ENCODE results near the gene CCDC50. TPM values are rescaled to one million over a fixed set of nuclear protein-coding genes. Genes with fewer than 3 reads are reported as not detected.

CCDC50 gene
- total RNA-seq, 1 experiment from 2014 or later: 47.8 TPM

DNA sequence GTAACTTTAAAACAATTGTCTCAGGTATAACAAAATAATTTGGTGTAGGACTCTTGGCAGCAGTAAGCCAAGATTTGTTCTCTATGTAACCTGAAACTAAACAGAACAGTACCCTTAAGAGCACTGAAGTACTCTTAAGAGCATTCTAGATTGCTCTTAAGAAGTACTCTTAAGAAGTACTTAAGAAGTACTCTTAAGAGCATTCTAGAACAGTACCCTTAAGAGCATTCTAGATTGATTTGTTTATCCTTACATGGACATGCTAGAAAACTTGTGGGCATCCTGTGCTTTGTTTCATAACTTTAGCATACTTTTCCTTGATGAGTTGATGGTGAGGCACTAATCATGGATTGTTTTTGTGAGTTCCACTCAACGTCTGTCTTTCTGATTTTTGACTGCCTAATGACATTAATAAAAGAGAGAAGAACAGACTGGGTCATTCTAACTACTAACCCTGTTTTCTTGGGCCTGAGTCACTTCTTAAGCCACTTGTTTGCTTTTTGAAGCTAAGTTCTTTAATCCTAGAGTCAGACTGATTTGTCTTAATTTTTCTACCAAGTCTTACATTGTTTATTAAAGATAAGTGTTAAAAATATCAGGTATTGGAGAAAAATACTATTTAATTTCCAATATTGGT, 58.4 kb downstream of the CCDC50 start:
- no peaks in the 10 kb centered on the region for H3K9me2 ChIP-seq (ENCODE audit: insufficient read depth)
- no peak overlapping the region for H3K4me2 ChIP-seq (ENCODE audit: low read length)
- BruUV-seq (replicated peaks): no TSS peak
- ATAC-seq (no peak), DNase-seq (ENCODE audit: low read depth, low spot score) (no peak)
- intact Hi-C loops (cut with micrococcal nuclease): loop anchor here (5.0 kb wide), 2 partner anchors 145 to 250 kb away; no protein-coding TSS in a partner anchor
- H3K4me1 ChIP-seq (ENCODE audit: control insufficient read depth in 1 of 2, insufficient read depth in 2 of 2, low read length in 2 of 2): no peaks in the 10 kb centered on the region
- H2AFZ ChIP-seq (ENCODE audit: low read depth, low read length, poor library complexity, severe bottlenecking): no peak overlapping the region
- H3K27me3 ChIP-seq (ENCODE audit: insufficient read depth, low read length): no peaks in the 10 kb centered on the region
- CTCF ChIA-PET: no interaction called here
- H3K36me3 ChIP-seq (ENCODE audit: control insufficient read depth in 1 of 2, insufficient read depth in 2 of 2, low read length in 2 of 2): peaks cover 7 to 14% of the 10 kb centered on the region in 2 experiments
- H3K9ac ChIP-seq (ENCODE audit: low read length): no peak overlapping the region
- H4K20me1 ChIP-seq (ENCODE audit: insufficient read depth): no peaks in the 10 kb centered on the region
- H3K9me3 ChIP-seq (ENCODE audit: control insufficient read depth in 1 of 2, insufficient read depth in 1 of 2, low read depth in 1 of 2, low read length in 2 of 2): no peaks in the 10 kb centered on the region
- no peak overlapping the region for H3K27ac ChIP-seq (ENCODE audit: low read depth, low read length)
- RAD21 ChIA-PET (ENCODE audit: low non-redundant PET in 1 of 2, low total read pairs in 2 of 2, uncharacterized antibody in 2 of 2, unreplicated experiment in 2 of 2): no interaction called here
- POLR2A ChIA-PET: no interaction called here
- H3K4me3 ChIP-seq (replicated peaks in 1 of 2; ENCODE audit: low read depth in 1 of 2, low read length in 2 of 2): no peak overlapping the region
- TF ChIP-seq EZH2 (IDR thresholded peaks at IDR 0.05): no peak
- no peak for TF ChIP-seq SIN3A (IDR thresholded peaks at IDR 0.05; ENCODE audit: low read depth)
- TF ChIP-seq, protein P1, sequence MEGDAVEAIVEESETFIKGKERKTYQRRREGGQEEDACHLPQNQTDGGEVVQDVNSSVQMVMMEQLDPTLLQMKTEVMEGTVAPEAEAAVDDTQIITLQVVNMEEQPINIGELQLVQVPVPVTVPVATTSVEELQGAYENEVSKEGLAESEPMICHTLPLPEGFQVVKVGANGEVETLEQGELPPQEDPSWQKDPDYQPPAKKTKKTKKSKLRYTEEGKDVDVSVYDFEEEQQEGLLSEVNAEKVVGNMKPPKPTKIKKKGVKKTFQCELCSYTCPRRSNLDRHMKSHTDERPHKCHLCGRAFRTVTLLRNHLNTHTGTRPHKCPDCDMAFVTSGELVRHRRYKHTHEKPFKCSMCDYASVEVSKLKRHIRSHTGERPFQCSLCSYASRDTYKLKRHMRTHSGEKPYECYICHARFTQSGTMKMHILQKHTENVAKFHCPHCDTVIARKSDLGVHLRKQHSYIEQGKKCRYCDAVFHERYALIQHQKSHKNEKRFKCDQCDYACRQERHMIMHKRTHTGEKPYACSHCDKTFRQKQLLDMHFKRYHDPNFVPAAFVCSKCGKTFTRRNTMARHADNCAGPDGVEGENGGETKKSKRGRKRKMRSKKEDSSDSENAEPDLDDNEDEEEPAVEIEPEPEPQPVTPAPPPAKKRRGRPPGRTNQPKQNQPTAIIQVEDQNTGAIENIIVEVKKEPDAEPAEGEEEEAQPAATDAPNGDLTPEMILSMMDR (IDR thresholded peaks at IDR 0.05 in 2 of 3, conservative IDR thresholded peaks at IDR 0.05 in 1 of 3; ENCODE audit: borderline replicate concordance in 1 of 3, insufficient read depth in 1 of 3, low read depth in 2 of 3, low read length in 2 of 3): no peak
- TF ChIP-seq EGR1 (IDR thresholded peaks at IDR 0.05; ENCODE audit: low read depth): no peak
- TF ChIP-seq, protein P2, sequence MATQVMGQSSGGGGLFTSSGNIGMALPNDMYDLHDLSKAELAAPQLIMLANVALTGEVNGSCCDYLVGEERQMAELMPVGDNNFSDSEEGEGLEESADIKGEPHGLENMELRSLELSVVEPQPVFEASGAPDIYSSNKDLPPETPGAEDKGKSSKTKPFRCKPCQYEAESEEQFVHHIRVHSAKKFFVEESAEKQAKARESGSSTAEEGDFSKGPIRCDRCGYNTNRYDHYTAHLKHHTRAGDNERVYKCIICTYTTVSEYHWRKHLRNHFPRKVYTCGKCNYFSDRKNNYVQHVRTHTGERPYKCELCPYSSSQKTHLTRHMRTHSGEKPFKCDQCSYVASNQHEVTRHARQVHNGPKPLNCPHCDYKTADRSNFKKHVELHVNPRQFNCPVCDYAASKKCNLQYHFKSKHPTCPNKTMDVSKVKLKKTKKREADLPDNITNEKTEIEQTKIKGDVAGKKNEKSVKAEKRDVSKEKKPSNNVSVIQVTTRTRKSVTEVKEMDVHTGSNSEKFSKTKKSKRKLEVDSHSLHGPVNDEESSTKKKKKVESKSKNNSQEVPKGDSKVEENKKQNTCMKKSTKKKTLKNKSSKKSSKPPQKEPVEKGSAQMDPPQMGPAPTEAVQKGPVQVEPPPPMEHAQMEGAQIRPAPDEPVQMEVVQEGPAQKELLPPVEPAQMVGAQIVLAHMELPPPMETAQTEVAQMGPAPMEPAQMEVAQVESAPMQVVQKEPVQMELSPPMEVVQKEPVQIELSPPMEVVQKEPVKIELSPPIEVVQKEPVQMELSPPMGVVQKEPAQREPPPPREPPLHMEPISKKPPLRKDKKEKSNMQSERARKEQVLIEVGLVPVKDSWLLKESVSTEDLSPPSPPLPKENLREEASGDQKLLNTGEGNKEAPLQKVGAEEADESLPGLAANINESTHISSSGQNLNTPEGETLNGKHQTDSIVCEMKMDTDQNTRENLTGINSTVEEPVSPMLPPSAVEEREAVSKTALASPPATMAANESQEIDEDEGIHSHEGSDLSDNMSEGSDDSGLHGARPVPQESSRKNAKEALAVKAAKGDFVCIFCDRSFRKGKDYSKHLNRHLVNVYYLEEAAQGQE (IDR thresholded peaks at IDR 0.05; ENCODE audit: low read depth): no peak
- peaks cover 3% of the 10 kb centered on the region; the same call in 1 of the 2 replicates for H3K79me2 ChIP-seq (ENCODE audit: insufficient read depth, low read length)

All from HCT116 (cell line).